ENCODE data around the gene CCL8. TPM values are rescaled to one million over a fixed set of nuclear protein-coding genes. Genes with fewer than 3 reads are reported as not detected.

The CCL8 gene
- total and polyA plus RNA-seq, 10 of the 15 experiments (the other 5 are each of a cell fraction or from before 2014, with no cell fraction given): not detected

- TF ChIP-seq JUND (IDR thresholded peaks at IDR 0.05; ENCODE audit: low read depth, low read length) (no peak), DPF2 (IDR thresholded peaks at IDR 0.05) (no peak), TCF7 (IDR thresholded peaks at IDR 0.05; ENCODE audit: borderline replicate concordance) (no peak), SMAD5 (IDR thresholded peaks at IDR 0.05; ENCODE audit: low read depth) (no peak), CHD4 (IDR thresholded peaks at IDR 0.05) (no peak), GABPA (IDR thresholded peaks at IDR 0.05; ENCODE audit: low read depth) (no peak), USF2 (IDR thresholded peaks at IDR 0.05; ENCODE audit: borderline replicate concordance, low read depth, low read length) (no peak), BCLAF1 (IDR thresholded peaks at IDR 0.05) (no peak), HDGF (IDR thresholded peaks at IDR 0.05) (no peak), HSF1 (IDR thresholded peaks at IDR 0.05; ENCODE audit: low read depth, low read length) (no peak)
- TF ChIP-seq, protein P1, sequence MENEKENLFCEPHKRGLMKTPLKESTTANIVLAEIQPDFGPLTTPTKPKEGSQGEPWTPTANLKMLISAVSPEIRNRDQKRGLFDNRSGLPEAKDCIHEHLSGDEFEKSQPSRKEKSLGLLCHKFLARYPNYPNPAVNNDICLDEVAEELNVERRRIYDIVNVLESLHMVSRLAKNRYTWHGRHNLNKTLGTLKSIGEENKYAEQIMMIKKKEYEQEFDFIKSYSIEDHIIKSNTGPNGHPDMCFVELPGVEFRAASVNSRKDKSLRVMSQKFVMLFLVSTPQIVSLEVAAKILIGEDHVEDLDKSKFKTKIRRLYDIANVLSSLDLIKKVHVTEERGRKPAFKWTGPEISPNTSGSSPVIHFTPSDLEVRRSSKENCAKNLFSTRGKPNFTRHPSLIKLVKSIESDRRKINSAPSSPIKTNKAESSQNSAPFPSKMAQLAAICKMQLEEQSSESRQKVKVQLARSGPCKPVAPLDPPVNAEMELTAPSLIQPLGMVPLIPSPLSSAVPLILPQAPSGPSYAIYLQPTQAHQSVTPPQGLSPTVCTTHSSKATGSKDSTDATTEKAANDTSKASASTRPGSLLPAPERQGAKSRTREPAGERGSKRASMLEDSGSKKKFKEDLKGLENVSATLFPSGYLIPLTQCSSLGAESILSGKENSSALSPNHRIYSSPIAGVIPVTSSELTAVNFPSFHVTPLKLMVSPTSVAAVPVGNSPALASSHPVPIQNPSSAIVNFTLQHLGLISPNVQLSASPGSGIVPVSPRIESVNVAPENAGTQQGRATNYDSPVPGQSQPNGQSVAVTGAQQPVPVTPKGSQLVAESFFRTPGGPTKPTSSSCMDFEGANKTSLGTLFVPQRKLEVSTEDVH (IDR thresholded peaks at IDR 0.05; ENCODE audit: low read depth, partially characterized antibody): no peak
- TF ChIP-seq, protein P2, sequence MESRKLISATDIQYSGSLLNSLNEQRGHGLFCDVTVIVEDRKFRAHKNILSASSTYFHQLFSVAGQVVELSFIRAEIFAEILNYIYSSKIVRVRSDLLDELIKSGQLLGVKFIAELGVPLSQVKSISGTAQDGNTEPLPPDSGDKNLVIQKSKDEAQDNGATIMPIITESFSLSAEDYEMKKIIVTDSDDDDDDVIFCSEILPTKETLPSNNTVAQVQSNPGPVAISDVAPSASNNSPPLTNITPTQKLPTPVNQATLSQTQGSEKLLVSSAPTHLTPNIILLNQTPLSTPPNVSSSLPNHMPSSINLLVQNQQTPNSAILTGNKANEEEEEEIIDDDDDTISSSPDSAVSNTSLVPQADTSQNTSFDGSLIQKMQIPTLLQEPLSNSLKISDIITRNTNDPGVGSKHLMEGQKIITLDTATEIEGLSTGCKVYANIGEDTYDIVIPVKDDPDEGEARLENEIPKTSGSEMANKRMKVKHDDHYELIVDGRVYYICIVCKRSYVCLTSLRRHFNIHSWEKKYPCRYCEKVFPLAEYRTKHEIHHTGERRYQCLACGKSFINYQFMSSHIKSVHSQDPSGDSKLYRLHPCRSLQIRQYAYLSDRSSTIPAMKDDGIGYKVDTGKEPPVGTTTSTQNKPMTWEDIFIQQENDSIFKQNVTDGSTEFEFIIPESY (IDR thresholded peaks at IDR 0.05): no peak
- Histone ChIP-seq H3K4me1 (ENCODE audit: control insufficient read depth, insufficient read depth, low read length) (no peaks in the 10 kb centered on the region), H3K9ac (ENCODE audit: control insufficient read depth, insufficient read depth, low read length) (no peak overlapping the region), H3K4me2 (ENCODE audit: control insufficient read depth, insufficient read depth) (no peak overlapping the region), H3K9me3 (replicated peaks; ENCODE audit: control insufficient read depth, insufficient read depth, low read length) (no peaks in the 10 kb centered on the region), H3K36me3 (ENCODE audit: control insufficient read depth in 2 of 2, insufficient read depth in 2 of 2, low read length in 1 of 2) (no peaks in the 10 kb centered on the region), H4K20me1 (ENCODE audit: control insufficient read depth, insufficient read depth) (no peaks in the 10 kb centered on the region), H3K27ac (ENCODE audit: control insufficient read depth, insufficient read depth) (no peak overlapping the region), H3K27me3 (replicated peaks in 1 of 2; ENCODE audit: control insufficient read depth in 2 of 2, insufficient read depth in 2 of 2, low read length in 1 of 2) (no peaks in the 10 kb centered on the region), H3K4me3 (no peak overlapping the region), H3K79me2 (ENCODE audit: control insufficient read depth, insufficient read depth, low read length) (no peaks in the 10 kb centered on the region), H2AFZ (ENCODE audit: control insufficient read depth, low read depth, low read length) (no peak overlapping the region)
- SMC1A ChIA-PET (ENCODE audit: uncharacterized antibody, unreplicated experiment): no interaction called here
- intact Hi-C loops (cut with micrococcal nuclease; ENCODE audit: unreplicated experiment): no loop called here
- no peak for FAIRE-seq
- POLR2A ChIA-PET: no interaction called here
- in situ Hi-C loops (cut with MboI): no loop called here
- no TSS peak for BruUV-seq (replicated peaks)
- CTCF ChIA-PET: interaction anchor here (1.1 kb wide), 1 partner anchor 137 kb away, joined by 3 read pairs; no protein-coding TSS in a partner anchor
- no peak for DNase-seq (ENCODE audit: low read depth, low spot score)
- 0% methylated on average over 1 of the region's 1 CpG for WGBS (ENCODE audit: insufficient coverage, insufficient replicate concordance, low lambda C conversion rate, missing lambda C conversion rate)
- RAD21 ChIA-PET (ENCODE audit: unreplicated experiment): no interaction called here
- ATAC-seq: no peak
Measured at GRCh38 chr17:34337701-34338100, 18.5 kb downstream of the CCL8 start.
